Upper lobe of left lung (tissue), 6 donors: Measurements from ENCODE around the gene COL19A1. TPM values are rescaled to one million over a fixed set of nuclear protein-coding genes. Genes with fewer than 3 reads are reported as not detected.
A peak's percentile ranks its signal among the peaks of the same experiment; 100 is the strongest.

Source experiments
- ATAC-seq, 2 donors: fragments of 200-7000 bp; cut with Tn5 transposase; one replicate each; pipeline ENCODE4 v1.9.1; 2022; ENCODE audit warnings: mild to moderate bottlenecking in 2 of 2, moderate library complexity in 2 of 2; ENCODE audit not compliant: low FRiP score in 2 of 2
- DNase-seq, 2 donors: peaks; one replicate each; pipeline ENCODE4 v3.0.0-alpha.2; 2019 to 2020
- H3K27ac ChIP-seq, 4 donors: fragments of 200-600 bp; sonication (generic); one replicate each; pipeline ENCODE4 v1.5.1; 2016 to 2019
- H3K27me3 ChIP-seq, 4 donors: fragments of 200-600 bp; sonication (generic); one replicate each; pipeline ENCODE4 v1.5.1; 2017 to 2019
- H3K36me3 ChIP-seq, 4 donors: fragments of 200-600 bp; sonication (generic); one replicate each; pipeline ENCODE4 v1.5.1; 2016 to 2019
- H3K4me1 ChIP-seq, 4 donors: fragments of 200-600 bp; sonication (generic); one replicate each; pipeline ENCODE4 v1.5.1; 2018 to 2019
- H3K4me3 ChIP-seq, 4 donors: fragments of 200-600 bp; sonication (generic); one replicate each; pipeline ENCODE4 v1.5.1; 2017 to 2019; ENCODE audit warnings: mild to moderate bottlenecking in 2 of 4, moderate library complexity in 1 of 4
- H3K9me3 ChIP-seq, 4 donors: fragments of 200-600 bp; sonication (generic); one replicate each; pipeline ENCODE4 v1.5.1; 2018 to 2019
- CTCF ChIP-seq, 6 experiments: fragments of 450-650 bp in 4 of 6; fragments of 200-600 bp in 2 of 6; sonication (generic) in 2 of 6; IDR thresholded peaks; one replicate each; pipeline ENCODE4 v1.5.1; 2016 to 2019; ENCODE audit warnings: antibody characterized with exemption in 6 of 6
- EP300 ChIP-seq, 4 donors: sonication (generic); formaldehyde crosslinking; IDR thresholded peaks; one replicate each; pipeline ENCODE4 v1.5.1; 2017; ENCODE audit warnings: antibody characterized with exemption in 4 of 4, control low read depth in 2 of 4
- POLR2A ChIP-seq, 4 donors: fragments of 450-650 bp; IDR thresholded peaks; one replicate each; pipeline ENCODE4 v1.5.1; 2016 to 2017; ENCODE audit warnings: antibody characterized with exemption in 4 of 4, mild to moderate bottlenecking in 2 of 4
- POLR2AphosphoS5 ChIP-seq, 2 donors: sonication (generic); formaldehyde crosslinking; IDR thresholded peaks; one replicate each; pipeline ENCODE4 v1.5.1; 2017; ENCODE audit warnings: antibody characterized with exemption in 2 of 2
- WGBS, 2 donors: methylation state at CpG; one replicate each; pipeline ENCODE4 v1.1.5; 2017 to 2018; 5-methylcytosine and 5-hydroxymethylcytosine counted together
- total RNA-seq, 6 donors: library from RNA; depleted of rRNA in 4 of 6; stranded (reverse); fragments of >200 nt in 4 of 6; gene quantifications; one replicate each; pipeline versions ENCODE4 v1.1.0 to v1.2.1, GENCODE V29; 2016 to 2021
- donor health status: DM: no; HTN: no; CAD: no; lungs with moderate emphysema.
- donor health status: DM: no; HTN: yes; CAD: no; lungs with severe emphysema.

COL19A1 gene
- total RNA-seq, 6 donors from 2014 or later = 0.49 to 1.0 TPM; not detected in 4

GRCh38 chr6:69937402-69938136, 71.2 kb downstream of the COL19A1 start:
- no peaks in the 10 kb centered on the region for H3K27me3 ChIP-seq
- no peaks in the 10 kb centered on the region for H3K36me3 ChIP-seq
- H3K4me1 ChIP-seq = no peaks in the 10 kb centered on the region
- no peaks in the 10 kb centered on the region for H3K9me3 ChIP-seq
- H3K27ac ChIP-seq = peak overlapping the region in 1 of 4 donors; percentile 27
- no peak overlapping the region for H3K4me3 ChIP-seq
- ATAC-seq (no peak), DNase-seq (no peak)
- WGBS, 2 donors = 82 to 86% methylated on average over 7 of the region's 7 CpGs
- no peak for TF ChIP-seq EP300 (IDR thresholded peaks at IDR 0.05)
- no peak for TF ChIP-seq POLR2AphosphoS5 (IDR thresholded peaks at IDR 0.05)
- no peak for TF ChIP-seq CTCF (IDR thresholded peaks at IDR 0.05)
- no peak for TF ChIP-seq POLR2A (IDR thresholded peaks at IDR 0.05)

- ATAC-seq (no peak), DNase-seq (no peak)
- Histone ChIP-seq H3K27ac (no peak overlapping the region), H3K9me3 (no peaks in the 10 kb centered on the region), H3K4me1 (no peaks in the 10 kb centered on the region), H3K27me3 (no peaks in the 10 kb centered on the region), H3K36me3 (no peaks in the 10 kb centered on the region), H3K4me3 (no peak overlapping the region)
- WGBS, 2 donors = 45 to 48% methylated on average over 2 of the region's 2 CpGs
- no peak for TF ChIP-seq CTCF (IDR thresholded peaks at IDR 0.05)
- no peak for TF ChIP-seq POLR2A (IDR thresholded peaks at IDR 0.05)
- TF ChIP-seq EP300 (IDR thresholded peaks at IDR 0.05) = no peak
- TF ChIP-seq POLR2AphosphoS5 (IDR thresholded peaks at IDR 0.05) = no peak
Measured at GRCh38 chr6:69942485-69942884, 76.1 kb downstream of the COL19A1 start.

- Histone ChIP-seq H3K4me1 (no peaks in the 10 kb centered on the region), H3K4me3 (no peak overlapping the region), H3K36me3 (no peaks in the 10 kb centered on the region), H3K27ac (no peak overlapping the region), H3K9me3 (no peaks in the 10 kb centered on the region), H3K27me3 (no peaks in the 10 kb centered on the region)
- DNase-seq = no peak
- ATAC-seq = no peak
- 71 to 78% methylated on average over 1 of the region's 1 CpG for WGBS, 2 donors
- no peak for TF ChIP-seq POLR2A (IDR thresholded peaks at IDR 0.05)
- no peak for TF ChIP-seq POLR2AphosphoS5 (IDR thresholded peaks at IDR 0.05)
- no peak for TF ChIP-seq CTCF (IDR thresholded peaks at IDR 0.05)
- TF ChIP-seq EP300 (IDR thresholded peaks at IDR 0.05) = no peak
Measured at GRCh38 chr6:69945192-69945591, 78.8 kb downstream of the COL19A1 start.

- no peak for DNase-seq
- TF ChIP-seq POLR2AphosphoS5 (IDR thresholded peaks at IDR 0.05) (no peak), CTCF (IDR thresholded peaks at IDR 0.05) (no peak), POLR2A (IDR thresholded peaks at IDR 0.05) (no peak), EP300 (IDR thresholded peaks at IDR 0.05) (no peak)
- H3K27ac ChIP-seq = no peak overlapping the region
- H3K4me3 ChIP-seq = no peak overlapping the region
- no peaks in the 10 kb centered on the region for H3K36me3 ChIP-seq
- H3K9me3 ChIP-seq = no peaks in the 10 kb centered on the region
- WGBS, 2 donors = 43 to 71% methylated on average over 1 of the region's 1 CpG
- no peaks in the 10 kb centered on the region for H3K4me1 ChIP-seq
- no peaks in the 10 kb centered on the region for H3K27me3 ChIP-seq
- no peak for ATAC-seq
Measured at GRCh38 chr6:69948479-69949114, 82.2 kb downstream of the COL19A1 start.
